B cell (primary cell): ENCODE data around the gene NOXO1. TPM values are rescaled to one million over a fixed set of nuclear protein-coding genes. Genes with fewer than 3 reads are reported as not detected.

ENCODE experiments used
- ATAC-seq: fragments of 200-7000 bp; cut with Tn5 transposase; one replicate; pipeline ENCODE4 v1.10.0; 2021; ENCODE audit warnings: low read depth, mild to moderate bottlenecking, moderate number of reproducible peaks, moderate library complexity
- CTCF ChIA-PET: fragments of 350-600 bp; sonication (Branson Sonifier 250); formaldehyde crosslinking; loops from one replicate; lab custom pipeline; 2021; ENCODE audit warnings: antibody characterized with exemption, inconsistent platforms; lab: Charles Lee
- POLR2A ChIA-PET: fragments of 350-600 bp; sonication (Branson Sonifier 250); formaldehyde crosslinking; loops from one replicate; lab custom pipeline; 2021; ENCODE audit warnings: antibody characterized with exemption; lab: Charles Lee
- DNase-seq: peaks from one replicate; pipeline ENCODE4 v3.0.0; 2013
- H2AFZ ChIP-seq: 2 replicates; pipeline ENCODE4 v1.6.1; 2012; ENCODE audit warnings: mild to moderate bottlenecking, low read depth, low read length; ENCODE audit not compliant: insufficient read depth, poor library complexity, severe bottlenecking
- H3K27ac ChIP-seq, 2 donors: 1 replicate in 1 of 2; 2 replicates in 1 of 2; pipeline ENCODE4 v1.5.1; 2012 to 2013; ENCODE audit warnings: low read length in 2 of 2, mild to moderate bottlenecking in 2 of 2, moderate library complexity in 1 of 2
- H3K27me3 ChIP-seq, 4 experiments: fragments of 200-600 bp in 1 of 4; sonication (generic) in 1 of 4; replicated peaks in 1 of 4; 1 replicate in 2 of 4; 2 replicates in 2 of 4; pipeline versions ENCODE4 v1.6.1 to v1.7.0; 2013 to 2016; ENCODE audit warnings: low read length in 3 of 4, mild to moderate bottlenecking in 2 of 4, mixed read lengths in 1 of 4, moderate library complexity in 1 of 4; ENCODE audit not compliant: insufficient read depth in 4 of 4, control insufficient read depth in 3 of 4; ENCODE audit errors: control extremely low read depth in 1 of 4
- H3K36me3 ChIP-seq, 2 experiments: replicated peaks in 1 of 2; 1 replicate in 1 of 2; 2 replicates in 1 of 2; pipeline versions ENCODE4 v1.6.1 to v1.7.1; 2013; ENCODE audit warnings: low read length in 1 of 2; ENCODE audit not compliant: insufficient read depth in 2 of 2, control insufficient read depth in 1 of 2; ENCODE audit errors: control extremely low read depth in 1 of 2, extremely low read depth in 1 of 2
- H3K4me1 ChIP-seq, 2 donors: fragments of 200-600 bp in 1 of 2; sonication (generic) in 1 of 2; 1 replicate in 1 of 2; 2 replicates in 1 of 2; pipeline versions ENCODE4 v1.5.1 to v1.6.1; 2013 to 2017; ENCODE audit warnings: low read length in 2 of 2; ENCODE audit not compliant: control insufficient read depth in 2 of 2, insufficient read depth in 2 of 2
- H3K4me2 ChIP-seq: replicated peaks from 2 replicates; pipeline ENCODE3; 2012; ENCODE audit warnings: mild to moderate bottlenecking, low read depth, low read length; ENCODE audit not compliant: poor library complexity, severe bottlenecking
- H3K4me3 ChIP-seq, 5 experiments: fragments of 200-600 bp in 1 of 5; sonication (generic) in 1 of 5; 1 replicate in 3 of 5; 2 replicates in 2 of 5; pipeline versions ENCODE4 v1.5.1 to v1.7.0; 2011 to 2016; ENCODE audit warnings: low read length in 4 of 5, mild to moderate bottlenecking in 4 of 5, low read depth in 2 of 5, control low read depth in 1 of 5, moderate library complexity in 1 of 5; ENCODE audit not compliant: insufficient read depth in 1 of 5; ENCODE audit errors: control extremely low read depth in 1 of 5, extremely low read depth in 1 of 5
- H3K79me2 ChIP-seq: fragments of 200-600 bp; sonication (generic); one replicate; pipeline ENCODE4 v1.6.0; 2016; ENCODE audit warnings: low read length; ENCODE audit not compliant: control insufficient read depth, insufficient read depth
- H3K9ac ChIP-seq: fragments of 200-600 bp; sonication (generic); 2 replicates; pipeline ENCODE4 v1.6.1; 2017; ENCODE audit warnings: mild to moderate bottlenecking, low read length, moderate library complexity
- H3K9me3 ChIP-seq, 3 donors: one replicate each; pipeline versions ENCODE4 v1.6.1 to v1.7.1; 2013; ENCODE audit warnings: low read length in 2 of 3; ENCODE audit not compliant: control insufficient read depth in 2 of 3, insufficient read depth in 1 of 3; ENCODE audit errors: control extremely low read depth in 1 of 3
- H4K20me1 ChIP-seq: 2 replicates; pipeline ENCODE4 v1.6.0; 2012; ENCODE audit warnings: mild to moderate bottlenecking, low read length; ENCODE audit not compliant: insufficient read depth, control insufficient read depth, poor library complexity, severe bottlenecking
- H3K27ac Mint-ChIP-seq: one replicate; pipeline ENCODE4 v1.8.0; 2021; ENCODE audit warnings: mixed read lengths
- H3K27me3 Mint-ChIP-seq: one replicate; pipeline ENCODE4 v1.8.0; 2021; ENCODE audit warnings: mixed read lengths
- H3K4me1 Mint-ChIP-seq: one replicate; pipeline ENCODE4 v1.8.0; 2021; ENCODE audit warnings: mixed read lengths
- H3K4me3 Mint-ChIP-seq: one replicate; pipeline ENCODE4 v1.8.0; 2021; ENCODE audit warnings: mixed read lengths
- H3K9me3 Mint-ChIP-seq: one replicate; pipeline ENCODE4 v1.8.0; 2022; ENCODE audit warnings: mixed read lengths; ENCODE audit not compliant: insufficient read depth
- CTCF ChIP-seq: fragments of 200-600 bp; IDR thresholded peaks from one replicate; pipeline ENCODE4 v1.8.0; 2022; ENCODE audit warnings: antibody characterized with exemption, mild to moderate bottlenecking
- EZH2 ChIP-seq: IDR thresholded peaks from 2 replicates; pipeline ENCODE4 v1.6.1; 2012; ENCODE audit warnings: borderline replicate concordance, low read depth, mild to moderate bottlenecking, moderate library complexity, low read length; ENCODE audit not compliant: insufficient read depth, poor library complexity, severe bottlenecking
- WGBS: methylation state at CpG from one replicate; pipeline ENCODE4 v1.1.5; 2013; ENCODE audit warnings: missing lambda C conversion rate; ENCODE audit not compliant: insufficient coverage; 5-methylcytosine and 5-hydroxymethylcytosine counted together
- intact Hi-C: fragments of 100-400 bp; cut with micrococcal nuclease; formaldehyde crosslinking; loops from one replicate; pipeline ENCODE4 v1.10.0; 2022
- polyA plus RNA-seq: library from polyadenylated mRNA; depleted of rRNA; stranded (reverse); fragments of >200 nt; gene quantifications from 2 replicates; pipeline ENCODE4 v1.2.3, GENCODE V29; 2012
- total RNA-seq, 2 donors: library from RNA; stranded (reverse); fragments of 120-200 nt in 1 of 2; gene quantifications; 1 replicate in 1 of 2; 2 replicates in 1 of 2; pipeline versions ENCODE4 v1.2.3 to v1.2.4, GENCODE V29; 2013 to 2022

The NOXO1 gene
- total and polyA plus RNA-seq, 2 donors (not counting 1 experiment from before 2014, with no cell fraction given): 0.30 to 0.74 TPM

- TF ChIP-seq CTCF: no peak
- ChIA-PET CTCF (interaction anchor here (4.9 kb wide), 1 partner anchor 139 kb away, joined by 46 read pairs; no protein-coding TSS in a partner anchor), POLR2A (interaction anchor here (0.6 kb wide), 1 partner anchor 10 kb away, joined by 5 read pairs; no protein-coding TSS in a partner anchor)
- no peak overlapping the region for H3K4me2 ChIP-seq
- Mint-ChIP-seq H3K27ac (no peak overlapping the region), H3K27me3 (no peaks in the 10 kb centered on the region), H3K4me3 (no peak overlapping the region), H3K9me3 (no peaks in the 10 kb centered on the region), H3K4me1 (peaks cover 20% of the 10 kb centered on the region)
- 98% methylated on average over 50 of the region's 53 CpGs for WGBS
- no peak overlapping the region for H3K4me3 ChIP-seq
- H2AFZ ChIP-seq: no peak overlapping the region
- H3K9me3 ChIP-seq: no peaks in the 10 kb centered on the region
- intact Hi-C loops: no loop called here
- peaks cover 12 to 21% of the 10 kb centered on the region in 2 donors for H3K4me1 ChIP-seq
- H3K9ac ChIP-seq: no peak overlapping the region
- no peak overlapping the region for H3K27ac ChIP-seq
- H3K27me3 ChIP-seq: no peaks in the 10 kb centered on the region
- peaks cover 45% of the 10 kb centered on the region for H3K79me2 ChIP-seq
- no peak for ATAC-seq
- DNase-seq: no peak
- H4K20me1 ChIP-seq: peaks cover 63% of the 10 kb centered on the region
- peaks cover 0 to 49% of the 10 kb centered on the region in 2 experiments for H3K36me3 ChIP-seq
Observed at GRCh38 chr16:2001456-2002355, 20.4 kb upstream of the NOXO1 start.

GRCh38 chr16:2001035-2001434 lies 19.8 kb upstream of the NOXO1 start:
- Histone ChIP-seq H2AFZ (no peak overlapping the region), H3K27me3 (no peaks in the 10 kb centered on the region), H3K4me1 (peaks cover 12 to 19% of the 10 kb centered on the region in 2 donors), H4K20me1 (peaks cover 56% of the 10 kb centered on the region), H3K27ac (no peak overlapping the region), H3K9ac (no peak overlapping the region), H3K4me2 (no peak overlapping the region), H3K4me3 (no peak overlapping the region), H3K36me3 (peaks cover 0 to 49% of the 10 kb centered on the region in 2 experiments), H3K79me2 (peaks cover 38% of the 10 kb centered on the region), H3K9me3 (no peaks in the 10 kb centered on the region)
- Mint-ChIP-seq H3K4me1 (peaks cover 16% of the 10 kb centered on the region), H3K27ac (no peak overlapping the region), H3K27me3 (no peaks in the 10 kb centered on the region), H3K4me3 (no peak overlapping the region), H3K9me3 (no peaks in the 10 kb centered on the region)
- 98% methylated on average over 14 of the region's 19 CpGs for WGBS
- intact Hi-C loops: no loop called here
- TF ChIP-seq CTCF (no peak), EZH2 (no peak)
- DNase-seq (no peak), ATAC-seq (no peak)
- ChIA-PET CTCF (interaction anchor here (1.1 kb wide), 1 partner anchor 500 kb away, joined by 3 read pairs; no protein-coding TSS in a partner anchor), POLR2A (no interaction called here)
